Activated naive CD4-positive, alpha-beta T cell treated with anti-CD3 and anti-CD28 coated beads for 36 hours (primary cell): ENCODE data around the gene HAO1. TPM values are rescaled to one million over a fixed set of nuclear protein-coding genes. Genes with fewer than 3 reads are reported as not detected.

Source experiments
- CTCF ChIA-PET: fragments of 350-600 bp; sonication (Branson Sonifier 250); formaldehyde crosslinking; loops from one replicate; lab custom pipeline; 2021; ENCODE audit warnings: antibody characterized with exemption; lab: Charles Lee
- DNase-seq: peaks from one replicate; pipeline ENCODE4 v3.0.0-alpha.2; 2020
- H3K27ac Mint-ChIP-seq: one replicate; pipeline ENCODE4 v1.8.0; 2021; ENCODE audit warnings: mild to moderate bottlenecking, mixed read lengths
- H3K27me3 Mint-ChIP-seq: one replicate; pipeline ENCODE4 v1.8.0; 2021; ENCODE audit warnings: low read depth, mixed read lengths
- H3K36me3 Mint-ChIP-seq: one replicate; pipeline ENCODE4 v1.8.0; 2021; ENCODE audit warnings: low read depth, mixed read lengths
- H3K4me1 Mint-ChIP-seq: one replicate; pipeline ENCODE4 v1.8.0; 2021; ENCODE audit warnings: low read depth, mixed read lengths
- H3K4me3 Mint-ChIP-seq: one replicate; pipeline ENCODE4 v1.8.0; 2021; ENCODE audit warnings: mild to moderate bottlenecking, moderate library complexity, mixed read lengths
- H3K9me3 Mint-ChIP-seq: one replicate; pipeline ENCODE4 v1.8.0; 2021; ENCODE audit warnings: mixed read lengths
- intact Hi-C: fragments of 100-400 bp; cut with micrococcal nuclease; formaldehyde crosslinking; loops from one replicate; pipeline ENCODE4 v1.15.1; 2023
- total RNA-seq, 2 experiments: library from RNA; stranded (reverse); gene quantifications; one replicate each; pipeline ENCODE4 v1.2.3, GENCODE V29; 2021

The HAO1 gene
- total RNA-seq, 2 experiments from 2014 or later = not detected

GRCh38 chr20:7882076-7882475 is 58.2 kb downstream of the HAO1 start:
- H3K4me3 Mint-ChIP-seq = no peak overlapping the region
- no peak overlapping the region for H3K27ac Mint-ChIP-seq
- no peaks in the 10 kb centered on the region for H3K4me1 Mint-ChIP-seq
- H3K27me3 Mint-ChIP-seq = no peaks in the 10 kb centered on the region
- CTCF ChIA-PET = no interaction called here
- no peak for DNase-seq
- H3K36me3 Mint-ChIP-seq = no peaks in the 10 kb centered on the region
- H3K9me3 Mint-ChIP-seq = no peaks in the 10 kb centered on the region
- intact Hi-C loops = no loop called here

- Mint-ChIP-seq H3K9me3 (no peaks in the 10 kb centered on the region), H3K36me3 (no peaks in the 10 kb centered on the region), H3K4me1 (no peaks in the 10 kb centered on the region), H3K4me3 (no peak overlapping the region), H3K27me3 (peaks cover 2% of the 10 kb centered on the region), H3K27ac (no peak overlapping the region)
- intact Hi-C loops = no loop called here
- CTCF ChIA-PET = no interaction called here
- no peak for DNase-seq
Measured at GRCh38 chr20:7881551-7881950, 58.7 kb downstream of the HAO1 start.

GRCh38 chr20:7879883-7880282 is 60.4 kb downstream of the HAO1 start:
- H3K4me1 Mint-ChIP-seq = no peaks in the 10 kb centered on the region
- peaks cover 2% of the 10 kb centered on the region for H3K27me3 Mint-ChIP-seq
- intact Hi-C loops = no loop called here
- H3K9me3 Mint-ChIP-seq = no peaks in the 10 kb centered on the region
- H3K27ac Mint-ChIP-seq = no peak overlapping the region
- H3K4me3 Mint-ChIP-seq = no peak overlapping the region
- CTCF ChIA-PET = no interaction called here
- no peak for DNase-seq
- H3K36me3 Mint-ChIP-seq = no peaks in the 10 kb centered on the region

GRCh38 chr20:7868108-7868507 is 72.2 kb downstream of the HAO1 start:
- Mint-ChIP-seq H3K27ac (no peak overlapping the region), H3K9me3 (no peaks in the 10 kb centered on the region), H3K4me3 (no peak overlapping the region), H3K36me3 (no peaks in the 10 kb centered on the region), H3K4me1 (no peaks in the 10 kb centered on the region), H3K27me3 (peaks cover 2% of the 10 kb centered on the region)
- DNase-seq = no peak
- CTCF ChIA-PET = no interaction called here
- intact Hi-C loops = no loop called here

GRCh38 chr20:7866285-7866684 is 74.0 kb downstream of the HAO1 start:
- DNase-seq = no peak
- no peak overlapping the region for H3K27ac Mint-ChIP-seq
- intact Hi-C loops = no loop called here
- no peak overlapping the region for H3K4me3 Mint-ChIP-seq
- no peaks in the 10 kb centered on the region for H3K36me3 Mint-ChIP-seq
- no peaks in the 10 kb centered on the region for H3K9me3 Mint-ChIP-seq
- CTCF ChIA-PET = no interaction called here
- peaks cover 2% of the 10 kb centered on the region for H3K27me3 Mint-ChIP-seq
- no peaks in the 10 kb centered on the region for H3K4me1 Mint-ChIP-seq

GRCh38 chr20:7859356-7859802 is 80.9 kb downstream of the HAO1 start:
- H3K4me3 Mint-ChIP-seq = no peak overlapping the region
- H3K27ac Mint-ChIP-seq = no peak overlapping the region
- H3K4me1 Mint-ChIP-seq = no peaks in the 10 kb centered on the region
- H3K36me3 Mint-ChIP-seq = no peaks in the 10 kb centered on the region
- no peaks in the 10 kb centered on the region for H3K9me3 Mint-ChIP-seq
- peak; percentile 31 for DNase-seq
- H3K27me3 Mint-ChIP-seq = peaks cover 3% of the 10 kb centered on the region
- intact Hi-C loops = loop anchor here (2.0 kb wide), 1 partner anchor 1031 kb away; no protein-coding TSS in a partner anchor
- CTCF ChIA-PET = interaction anchor here (0.7 to 0.9 kb wide), 2 partner anchors 10 to 374 kb away, joined by 3 to 4 read pairs; no protein-coding TSS in a partner anchor

GRCh38 chr20:7858734-7859250 is 81.5 kb downstream of the HAO1 start:
- intact Hi-C loops = loop anchor here (2.0 kb wide), 1 partner anchor 1030 kb away; no protein-coding TSS in a partner anchor
- Mint-ChIP-seq H3K36me3 (no peaks in the 10 kb centered on the region), H3K27me3 (peaks cover 3% of the 10 kb centered on the region), H3K27ac (no peak overlapping the region), H3K9me3 (no peaks in the 10 kb centered on the region), H3K4me3 (no peak overlapping the region), H3K4me1 (no peaks in the 10 kb centered on the region)
- no peak for DNase-seq
- CTCF ChIA-PET = interaction anchor here (0.9 kb wide), 1 partner anchor 11 kb away, joined by 4 read pairs; no protein-coding TSS in a partner anchor

GRCh38 chr20:7856756-7857155 is 83.5 kb downstream of the HAO1 start:
- Mint-ChIP-seq H3K4me1 (no peaks in the 10 kb centered on the region), H3K27ac (no peak overlapping the region), H3K36me3 (no peaks in the 10 kb centered on the region), H3K27me3 (peaks cover 3% of the 10 kb centered on the region), H3K9me3 (no peaks in the 10 kb centered on the region), H3K4me3 (no peak overlapping the region)
- intact Hi-C loops = no loop called here
- CTCF ChIA-PET = no interaction called here
- DNase-seq = no peak

GRCh38 chr20:7855545-7855944 is 84.7 kb downstream of the HAO1 start:
- Mint-ChIP-seq H3K4me3 (no peak overlapping the region), H3K36me3 (no peaks in the 10 kb centered on the region), H3K27me3 (peaks cover 3% of the 10 kb centered on the region), H3K27ac (no peak overlapping the region), H3K4me1 (no peaks in the 10 kb centered on the region), H3K9me3 (no peaks in the 10 kb centered on the region)
- CTCF ChIA-PET = no interaction called here
- intact Hi-C loops = no loop called here
- no peak for DNase-seq

- H3K4me1 Mint-ChIP-seq = no peaks in the 10 kb centered on the region
- no peak overlapping the region for H3K4me3 Mint-ChIP-seq
- no peak for DNase-seq
- H3K9me3 Mint-ChIP-seq = no peaks in the 10 kb centered on the region
- no peak overlapping the region for H3K27ac Mint-ChIP-seq
- no peaks in the 10 kb centered on the region for H3K36me3 Mint-ChIP-seq
- CTCF ChIA-PET = no interaction called here
- peaks cover 3% of the 10 kb centered on the region for H3K27me3 Mint-ChIP-seq
- intact Hi-C loops = no loop called here
Measured at GRCh38 chr20:7853493-7853892, 86.8 kb downstream of the HAO1 start.

GRCh38 chr20:7850775-7851490 is 89.3 kb downstream of the HAO1 start:
- H3K4me3 Mint-ChIP-seq = no peak overlapping the region
- CTCF ChIA-PET = no interaction called here
- DNase-seq = no peak
- no peaks in the 10 kb centered on the region for H3K4me1 Mint-ChIP-seq
- no peaks in the 10 kb centered on the region for H3K36me3 Mint-ChIP-seq
- no peaks in the 10 kb centered on the region for H3K9me3 Mint-ChIP-seq
- intact Hi-C loops = no loop called here
- no peaks in the 10 kb centered on the region for H3K27me3 Mint-ChIP-seq
- H3K27ac Mint-ChIP-seq = no peak overlapping the region

GRCh38 chr20:7849675-7850074 is 90.6 kb downstream of the HAO1 start:
- intact Hi-C loops = no loop called here
- Mint-ChIP-seq H3K36me3 (no peaks in the 10 kb centered on the region), H3K27me3 (no peaks in the 10 kb centered on the region), H3K4me3 (no peak overlapping the region), H3K4me1 (no peaks in the 10 kb centered on the region), H3K27ac (no peak overlapping the region), H3K9me3 (no peaks in the 10 kb centered on the region)
- DNase-seq = no peak
- CTCF ChIA-PET = no interaction called here

GRCh38 chr20:7848351-7848750 is 91.9 kb downstream of the HAO1 start:
- Mint-ChIP-seq H3K9me3 (no peaks in the 10 kb centered on the region), H3K27me3 (no peaks in the 10 kb centered on the region), H3K4me3 (no peak overlapping the region), H3K36me3 (no peaks in the 10 kb centered on the region), H3K27ac (no peak overlapping the region), H3K4me1 (no peaks in the 10 kb centered on the region)
- DNase-seq = no peak
- CTCF ChIA-PET = no interaction called here
- intact Hi-C loops = no loop called here
